OCI-LY3 (cell line): ENCODE measurements around the gene DNHD1.

Experiments used
- EZH2phosphoT487 ChIP-seq: fragments of 200-600 bp; shearing (Covaris generic); IDR thresholded peaks from 2 replicates; pipeline ENCODE4 v1.6.1; 2018; ENCODE audit warnings: antibody characterized with exemption, mixed run types, low read depth
- TF ChIP-seq, protein P1 (sequence below): fragments of 200-600, 300-600 bp; sonication (generic); IDR thresholded peaks from 2 replicates; pipeline ENCODE4 v1.5.1; 2014; ENCODE audit warnings: antibody characterized with exemption, low read length, low read depth

DNA sequence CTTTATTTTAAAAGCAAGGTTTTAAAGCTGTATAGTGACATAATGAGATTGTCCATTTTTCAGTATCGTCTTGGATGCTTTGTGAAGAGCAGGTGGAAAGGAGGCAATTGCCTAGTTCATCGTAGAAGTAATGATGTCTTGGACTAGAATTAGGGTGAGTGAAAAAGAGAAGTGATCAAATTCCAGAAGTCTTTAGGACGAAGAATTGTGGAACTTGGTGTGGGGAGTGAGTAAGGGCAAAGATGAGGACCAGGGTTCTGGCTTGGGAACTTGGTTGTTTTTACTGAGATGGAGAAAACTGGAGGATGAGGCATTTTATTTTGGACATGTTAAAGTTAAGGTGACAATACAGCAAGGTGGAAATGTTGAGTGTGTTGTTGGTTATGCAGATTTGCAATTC lies 107.7 kb downstream of the DNHD1 start:
- TF ChIP-seq, protein P1, sequence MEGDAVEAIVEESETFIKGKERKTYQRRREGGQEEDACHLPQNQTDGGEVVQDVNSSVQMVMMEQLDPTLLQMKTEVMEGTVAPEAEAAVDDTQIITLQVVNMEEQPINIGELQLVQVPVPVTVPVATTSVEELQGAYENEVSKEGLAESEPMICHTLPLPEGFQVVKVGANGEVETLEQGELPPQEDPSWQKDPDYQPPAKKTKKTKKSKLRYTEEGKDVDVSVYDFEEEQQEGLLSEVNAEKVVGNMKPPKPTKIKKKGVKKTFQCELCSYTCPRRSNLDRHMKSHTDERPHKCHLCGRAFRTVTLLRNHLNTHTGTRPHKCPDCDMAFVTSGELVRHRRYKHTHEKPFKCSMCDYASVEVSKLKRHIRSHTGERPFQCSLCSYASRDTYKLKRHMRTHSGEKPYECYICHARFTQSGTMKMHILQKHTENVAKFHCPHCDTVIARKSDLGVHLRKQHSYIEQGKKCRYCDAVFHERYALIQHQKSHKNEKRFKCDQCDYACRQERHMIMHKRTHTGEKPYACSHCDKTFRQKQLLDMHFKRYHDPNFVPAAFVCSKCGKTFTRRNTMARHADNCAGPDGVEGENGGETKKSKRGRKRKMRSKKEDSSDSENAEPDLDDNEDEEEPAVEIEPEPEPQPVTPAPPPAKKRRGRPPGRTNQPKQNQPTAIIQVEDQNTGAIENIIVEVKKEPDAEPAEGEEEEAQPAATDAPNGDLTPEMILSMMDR = no peak
- TF ChIP-seq EZH2phosphoT487 = no peak
